CD8-positive, alpha-beta memory T cell (primary cell): ENCODE measurements around the gene CD247. TPM values are rescaled to one million over a fixed set of nuclear protein-coding genes. Genes with fewer than 3 reads are reported as not detected.
"Not testable (repeated sequence)": the region's sequence is repeated elsewhere in the genome, so short reads cannot be mapped to it uniquely, and the experiment has no call there.

Experiments used
- CTCF ChIA-PET: fragments of 350-600 bp; sonication (Branson Sonifier 250); formaldehyde crosslinking; loops from one replicate; lab custom pipeline; 2021; ENCODE audit warnings: antibody characterized with exemption; lab: Charles Lee
- POLR2A ChIA-PET: fragments of 350-600 bp; sonication (Branson Sonifier 250); formaldehyde crosslinking; loops from one replicate; lab custom pipeline; 2021; ENCODE audit warnings: antibody characterized with exemption; lab: Charles Lee
- DNase-seq, 5 donors: peaks; one replicate each; pipeline versions ENCODE4 v3.0.0 to v3.0.0-alpha.2; 2020 to 2022; ENCODE audit warnings: mixed read lengths in 1 of 5
- H3K27ac ChIP-seq: one replicate; pipeline ENCODE4 v1.7.0; 2013; ENCODE audit warnings: low read depth, mild to moderate bottlenecking, low read length, moderate library complexity
- H3K27me3 ChIP-seq: 2 replicates; pipeline ENCODE4 v1.7.0; 2013; ENCODE audit warnings: low read length, mild to moderate bottlenecking; ENCODE audit not compliant: insufficient read depth, poor library complexity, severe bottlenecking
- H3K36me3 ChIP-seq: 2 replicates; pipeline ENCODE4 v1.7.0; 2013; ENCODE audit warnings: mild to moderate bottlenecking, low read length, moderate library complexity; ENCODE audit not compliant: insufficient read depth
- H3K4me1 ChIP-seq: 2 replicates; pipeline ENCODE4 v1.7.0; 2013; ENCODE audit warnings: mild to moderate bottlenecking, low read length, moderate library complexity; ENCODE audit not compliant: insufficient read depth
- H3K4me3 ChIP-seq: 2 replicates; pipeline ENCODE4 v1.7.0; 2013; ENCODE audit warnings: mild to moderate bottlenecking, low read length
- H3K9me3 ChIP-seq: 2 replicates; pipeline ENCODE4 v1.7.0; 2013; ENCODE audit warnings: mild to moderate bottlenecking, low read length
- H3K27ac Mint-ChIP-seq, 8 donors: one replicate each; pipeline ENCODE4 v1.8.0; 2020 to 2021; ENCODE audit warnings: mixed read lengths in 8 of 8, mild to moderate bottlenecking in 6 of 8, inconsistent platforms in 3 of 8, moderate library complexity in 3 of 8
- H3K27me3 Mint-ChIP-seq, 2 donors: one replicate each; pipeline ENCODE4 v1.8.0; 2020 to 2021; ENCODE audit warnings: mixed read lengths in 2 of 2, mild to moderate bottlenecking in 1 of 2, moderate library complexity in 1 of 2
- H3K36me3 Mint-ChIP-seq, 3 donors: one replicate each; pipeline ENCODE4 v1.8.0; 2020 to 2021; ENCODE audit warnings: mixed read lengths in 3 of 3, inconsistent platforms in 1 of 3, mild to moderate bottlenecking in 1 of 3
- H3K4me1 Mint-ChIP-seq, 3 donors: one replicate each; pipeline ENCODE4 v1.8.0; 2020 to 2021; ENCODE audit warnings: mixed read lengths in 3 of 3, inconsistent platforms in 1 of 3, mild to moderate bottlenecking in 1 of 3
- H3K4me3 Mint-ChIP-seq, 7 donors: one replicate each; pipeline ENCODE4 v1.8.0; 2020 to 2021; ENCODE audit warnings: mixed read lengths in 7 of 7, mild to moderate bottlenecking in 6 of 7, moderate library complexity in 4 of 7, inconsistent platforms in 2 of 7
- H3K9me3 Mint-ChIP-seq, 5 donors: one replicate each; pipeline ENCODE4 v1.8.0; 2020 to 2022; ENCODE audit warnings: mixed read lengths in 5 of 5, mild to moderate bottlenecking in 3 of 5, moderate library complexity in 2 of 5, inconsistent platforms in 1 of 5
- polyA plus RNA-seq: library from polyadenylated mRNA; unstranded; fragments of 300-500 nt; fragmentation: Illumina TruSeq; gene quantifications from one replicate; pipeline ENCODE4 v1.2.3, GENCODE V29; 2021
- total RNA-seq, 2 experiments: library from RNA; stranded (reverse); gene quantifications; one replicate each; pipeline ENCODE4 v1.2.3, GENCODE V29; 2021

Gene CD247
- total and polyA plus RNA-seq, 3 experiments from 2014 or later, result 130 to 395 (median 133) TPM

DNA sequence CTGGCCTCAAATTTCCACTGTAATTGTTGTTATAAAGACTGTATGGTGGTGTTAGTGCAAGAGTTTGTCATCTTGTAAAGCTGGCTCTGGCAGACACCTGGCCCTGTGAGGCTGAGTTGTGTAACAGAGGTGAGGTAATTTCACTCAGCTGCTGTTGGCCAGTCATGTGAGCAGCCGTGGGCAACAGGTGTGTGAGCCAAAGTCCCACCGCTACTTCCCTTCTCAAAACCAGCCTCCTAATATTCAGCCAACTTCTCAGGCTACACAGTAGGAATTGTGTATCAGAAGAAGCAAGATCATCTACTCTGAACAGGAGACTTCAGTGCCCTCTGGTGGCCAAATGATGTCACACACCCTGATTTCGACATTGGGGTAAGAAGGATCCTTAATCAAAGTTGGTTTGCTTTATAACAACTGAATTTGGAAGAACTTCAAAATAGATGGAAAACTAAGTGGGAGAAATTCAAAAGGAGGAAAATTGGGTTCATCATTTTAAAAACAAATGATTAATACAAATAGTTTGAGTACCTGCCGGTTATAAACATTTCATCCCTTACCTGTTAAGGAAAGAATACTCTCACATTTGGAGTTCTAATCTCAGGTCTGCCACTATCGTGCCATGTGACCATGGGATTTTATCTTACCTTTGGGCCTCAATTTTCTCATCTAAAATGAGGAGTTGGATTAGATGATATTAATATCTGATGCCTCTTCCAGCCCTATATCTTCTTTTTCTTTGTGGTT lies 37.8 kb upstream of the CD247 start:
- H3K36me3 ChIP-seq, result no peaks in the 10 kb centered on the region
- no peak overlapping the region for H3K27ac ChIP-seq
- peaks cover 25% of the 10 kb centered on the region for H3K4me1 ChIP-seq
- Mint-ChIP-seq H3K27me3 (peaks cover 5 to 7% of the 10 kb centered on the region in 2 donors), H3K36me3 (peaks cover 0 to 1% (median 0%) of the 10 kb centered on the region in 3 donors), H3K27ac (peak overlapping the region in 1 of 8 donors; percentile 10), H3K4me1 (peaks cover 23 to 29% (median 27%) of the 10 kb centered on the region in 3 donors), H3K4me3 (peak overlapping the region in 3 of 7 donors; percentile 24 to 62 (median 57)), H3K9me3 (no peaks in the 10 kb centered on the region)
- no peak overlapping the region for H3K4me3 ChIP-seq
- DNase-seq, result peak; percentile 55 to 78 (median 67)
- no peaks in the 10 kb centered on the region for H3K9me3 ChIP-seq
- H3K27me3 ChIP-seq, result no peaks in the 10 kb centered on the region
- POLR2A ChIA-PET, result interaction anchor here (0.5 to 1.1 kb wide), 2 partner anchors 111 to 132 kb away, joined by 3 read pairs; no protein-coding TSS in a partner anchor
- CTCF ChIA-PET, result interaction anchor here (0.8 to 2.6 kb wide), 16 partner anchors 9 to 497 kb away, joined by 3 to 12 read pairs (median 4); partner anchors contain the start of gene POU2F1

DNA sequence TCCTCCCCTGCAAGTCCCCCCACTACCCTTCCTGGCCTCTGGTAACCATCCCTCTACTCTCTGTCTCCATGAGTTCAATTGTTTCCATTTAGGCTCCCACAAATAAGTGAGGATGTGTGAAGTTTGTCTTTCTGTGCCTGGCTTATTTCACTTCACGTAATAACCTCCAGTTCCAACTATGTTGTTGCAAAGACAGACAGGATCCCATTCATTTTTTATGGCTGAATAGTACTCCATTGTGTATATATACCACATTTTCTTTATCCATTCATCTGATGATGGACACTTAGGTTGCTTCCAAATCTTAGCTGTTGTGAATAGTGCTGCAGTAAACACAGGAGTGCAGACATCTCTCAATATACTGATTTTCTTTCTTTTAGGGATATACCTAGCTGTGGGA lies 36.7 kb upstream of the CD247 start:
- POLR2A ChIA-PET, DNase-seq, H3K27me3 ChIP-seq, H3K9me3 ChIP-seq, H3K4me3 ChIP-seq, H3K36me3 Mint-ChIP-seq, H3K9me3 Mint-ChIP-seq, H3K27me3 Mint-ChIP-seq, H3K27ac ChIP-seq, H3K36me3 ChIP-seq: not testable (repeated sequence)
- H3K4me1 ChIP-seq, result peaks cover 27% of the 10 kb centered on the region
- peak overlapping the region in 1 of 8 donors; percentile 20 for H3K27ac Mint-ChIP-seq
- CTCF ChIA-PET, result interaction anchor here (0.8 to 2.6 kb wide), 9 partner anchors 10 to 428 kb away, joined by 3 to 11 read pairs (median 3); no protein-coding TSS in a partner anchor
- H3K4me1 Mint-ChIP-seq, result peaks cover 33 to 40% (median 37%) of the 10 kb centered on the region in 3 donors
- peak overlapping the region in 4 of 7 donors; percentile 4 to 57 (median 10) for H3K4me3 Mint-ChIP-seq

- no peaks in the 10 kb centered on the region for H3K27me3 ChIP-seq
- H3K4me1 ChIP-seq, result peaks cover 27% of the 10 kb centered on the region
- Mint-ChIP-seq H3K27ac (peak overlapping the region; percentile 5 to 95 (median 60)), H3K4me1 (peaks cover 33 to 40% (median 37%) of the 10 kb centered on the region in 3 donors), H3K9me3 (no peaks in the 10 kb centered on the region), H3K36me3 (peaks cover 0 to 1% (median 0%) of the 10 kb centered on the region in 3 donors), H3K4me3 (peak overlapping the region; percentile 79 to 95 (median 89)), H3K27me3 (peaks cover 0 to 4% of the 10 kb centered on the region in 2 donors)
- H3K27ac ChIP-seq, result peak overlapping the region; percentile 62
- H3K9me3 ChIP-seq, result no peaks in the 10 kb centered on the region
- peak overlapping the region; percentile 69 for H3K4me3 ChIP-seq
- ChIA-PET CTCF (interaction anchor here (0.7 to 2.8 kb wide), 14 partner anchors 11 to 644 kb away, joined by 3 to 11 read pairs (median 5); partner anchors contain the start of genes CD247 and POU2F1), POLR2A (interaction anchor here (0.6 to 1.0 kb wide), 6 partner anchors 17 to 334 kb away, joined by 3 to 6 read pairs (median 4); partner anchors contain the start of gene POU2F1)
- H3K36me3 ChIP-seq, result no peaks in the 10 kb centered on the region
- DNase-seq, result no peak
These were observed 35.9 kb upstream of the CD247 start for GRCh38 chr1:167554028-167554779.

- peak; percentile 85 to 91 (median 88) for DNase-seq
- H3K4me1 Mint-ChIP-seq, result peaks cover 33 to 46% (median 37%) of the 10 kb centered on the region in 3 donors
- ChIA-PET CTCF (interaction anchor here (0.7 to 2.8 kb wide), 16 partner anchors 10 to 643 kb away, joined by 3 to 11 read pairs (median 4); partner anchors contain the start of genes CD247 and POU2F1), POLR2A (interaction anchor here (0.6 to 1.0 kb wide), 7 partner anchors 18 to 333 kb away, joined by 3 to 6 read pairs (median 3); partner anchors contain the start of gene POU2F1)
- Histone ChIP-seq H3K36me3 (no peaks in the 10 kb centered on the region), H3K9me3 (no peaks in the 10 kb centered on the region), H3K4me1 (peaks cover 27% of the 10 kb centered on the region), H3K4me3 (peak within 1 kb of the TSS; percentile 69), H3K27me3 (no peaks in the 10 kb centered on the region), H3K27ac (peak within 1 kb of the TSS; percentile 62)
- H3K36me3 Mint-ChIP-seq, result peaks cover 0 to 1% (median 0%) of the 10 kb centered on the region in 3 donors
- peak within 1 kb of the TSS; percentile 80 to 95 (median 89) for H3K4me3 Mint-ChIP-seq
- H3K9me3 Mint-ChIP-seq, result no peaks in the 10 kb centered on the region
- H3K27ac Mint-ChIP-seq, result peak within 1 kb of the TSS; percentile 5 to 95 (median 66)
- H3K27me3 Mint-ChIP-seq, result peaks cover 0 to 4% of the 10 kb centered on the region in 2 donors
These were observed 35.1 kb upstream of the CD247 start, which contains the start of gene CREG1 for GRCh38 chr1:167553136-167554027. TSS of gene CREG1 (minus strand) at chr1:167553762.

DNA sequence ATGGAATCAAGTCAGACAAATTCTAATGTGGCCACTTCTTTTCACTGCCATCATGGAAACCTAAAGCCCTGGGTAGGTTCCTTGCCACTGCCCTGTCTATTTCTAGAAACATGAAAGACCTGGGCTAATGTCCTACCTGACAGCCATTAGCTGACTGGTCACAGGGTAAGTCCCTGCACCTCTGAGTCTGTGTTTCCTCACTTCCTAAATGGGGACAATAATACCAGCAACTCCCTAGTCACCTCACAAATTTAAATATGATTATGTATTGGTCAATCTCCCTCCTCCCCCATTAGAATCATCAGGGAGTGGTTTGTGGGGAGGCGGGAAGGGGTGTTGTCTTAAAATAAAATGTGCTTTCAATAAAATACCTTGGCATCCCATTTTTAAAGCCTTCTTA lies 33.0 kb upstream of the CD247 start:
- no peaks in the 10 kb centered on the region for H3K9me3 ChIP-seq
- H3K27ac ChIP-seq, result peak overlapping the region; percentile 57
- Mint-ChIP-seq H3K4me3 (peak overlapping the region in 6 of 7 donors; percentile 11 to 61 (median 42)), H3K36me3 (peaks cover 0 to 15% (median 9%) of the 10 kb centered on the region in 3 donors), H3K4me1 (peaks cover 33 to 46% (median 37%) of the 10 kb centered on the region in 3 donors), H3K27ac (no peak overlapping the region), H3K9me3 (no peaks in the 10 kb centered on the region), H3K27me3 (no peaks in the 10 kb centered on the region)
- H3K4me1 ChIP-seq, result peaks cover 27% of the 10 kb centered on the region
- no peak overlapping the region for H3K4me3 ChIP-seq
- H3K27me3 ChIP-seq, result no peaks in the 10 kb centered on the region
- DNase-seq, result no peak
- H3K36me3 ChIP-seq, result no peaks in the 10 kb centered on the region
- ChIA-PET POLR2A (no interaction called here), CTCF (interaction anchor here (4.6 kb wide), 1 partner anchor 11 kb away, joined by 24 read pairs; no protein-coding TSS in a partner anchor)

GRCh38 chr1:167548059-167548932 lies 30.0 kb upstream of the CD247 start:
- Histone ChIP-seq H3K9me3 (no peaks in the 10 kb centered on the region), H3K4me3 (no peak overlapping the region), H3K36me3 (peaks cover 12% of the 10 kb centered on the region), H3K27me3 (no peaks in the 10 kb centered on the region), H3K4me1 (peaks cover 19% of the 10 kb centered on the region), H3K27ac (peak overlapping the region; percentile 71)
- H3K27me3 Mint-ChIP-seq, result no peaks in the 10 kb centered on the region
- H3K4me1 Mint-ChIP-seq, result peaks cover 20 to 31% (median 30%) of the 10 kb centered on the region in 3 donors
- peaks cover 0 to 38% (median 12%) of the 10 kb centered on the region in 3 donors for H3K36me3 Mint-ChIP-seq
- ChIA-PET POLR2A (interaction anchor here (0.7 kb wide), 1 partner anchor 124 kb away, joined by 4 read pairs; no protein-coding TSS in a partner anchor), CTCF (interaction anchor here (1.5 to 4.6 kb wide), 4 partner anchors 8 to 14 kb away, joined by 3 to 24 read pairs (median 6); no protein-coding TSS in a partner anchor)
- H3K4me3 Mint-ChIP-seq, result peak overlapping the region in 2 of 7 donors; percentile 57 to 82
- DNase-seq, result no peak
- H3K9me3 Mint-ChIP-seq, result no peaks in the 10 kb centered on the region
- H3K27ac Mint-ChIP-seq, result peak overlapping the region in 1 of 8 donors; percentile 75
